Tibial artery (tissue), 4 donors: ENCODE data around the gene FAM171A1.

Experiments
- DNase-seq, 2 donors: peaks; one replicate each; pipeline ENCODE4 v3.0.0-alpha.2; 2019
- H3K27ac ChIP-seq, 2 donors: fragments of 200-600 bp; sonication (generic) in 1 of 2; 1 replicate in 1 of 2; 2 replicates in 1 of 2; pipeline ENCODE4 v1.5.1; 2018 to 2019; ENCODE audit warnings: mild to moderate bottlenecking in 1 of 2
- H3K27me3 ChIP-seq, 2 donors: fragments of 200-600 bp; sonication (generic) in 1 of 2; one replicate each; pipeline versions ENCODE4 v1.5.1 to v1.6.0; 2016 to 2019
- H3K36me3 ChIP-seq, 3 donors: fragments of 200-600 bp; sonication (generic) in 2 of 3; one replicate each; pipeline ENCODE4 v1.5.1; 2016 to 2019; ENCODE audit warnings: mild to moderate bottlenecking in 2 of 3
- H3K4me1 ChIP-seq, 4 donors: fragments of 200-600 bp; sonication (generic) in 2 of 4; 1 replicate in 3 of 4; 2 replicates in 1 of 4; pipeline ENCODE4 v1.5.1; 2016 to 2019
- H3K4me3 ChIP-seq, 2 donors: fragments of 200-600 bp; sonication (generic) in 1 of 2; 1 replicate in 1 of 2; 2 replicates in 1 of 2; pipeline ENCODE4 v1.5.1; 2018 to 2019; ENCODE audit warnings: mild to moderate bottlenecking in 2 of 2
- H3K9me3 ChIP-seq, 3 donors: fragments of 200-600 bp; sonication (generic) in 1 of 3; one replicate each; pipeline ENCODE4 v1.5.1; 2016 to 2019
- CTCF ChIP-seq, 2 experiments: fragments of 200-600 bp in 1 of 2; fragments of 450-650 bp in 1 of 2; IDR thresholded peaks; one replicate each; pipeline ENCODE4 v1.5.1; 2017 to 2019; ENCODE audit warnings: antibody characterized with exemption in 2 of 2, mild to moderate bottlenecking in 1 of 2, moderate library complexity in 1 of 2
- intact Hi-C: fragments of 100-400 bp; cut with DNase I; formaldehyde crosslinking; loops from one replicate; pipeline ENCODE4 v1.15.0; 2023; ENCODE audit warnings: low total_unique reads

The FAM171A1 gene

GRCh38 chr10:15320118-15320517, 51.0 kb downstream of the FAM171A1 start:
- Histone ChIP-seq H3K9me3 (no peaks in the 10 kb centered on the region), H3K36me3 (no peaks in the 10 kb centered on the region), H3K4me3 (no peak overlapping the region), H3K27me3 (no peaks in the 10 kb centered on the region), H3K4me1 (peaks cover 0 to 34% (median 11%) of the 10 kb centered on the region in 4 donors), H3K27ac (no peak overlapping the region)
- no peak for DNase-seq
- intact Hi-C loops: no loop called here
- no peak for TF ChIP-seq CTCF (IDR thresholded peaks at IDR 0.05)

- no peaks in the 10 kb centered on the region for H3K9me3 ChIP-seq
- DNase-seq: no peak
- H3K27me3 ChIP-seq: no peaks in the 10 kb centered on the region
- H3K4me3 ChIP-seq: no peak overlapping the region
- no peaks in the 10 kb centered on the region for H3K36me3 ChIP-seq
- H3K4me1 ChIP-seq: peaks cover 0 to 24% (median 12%) of the 10 kb centered on the region in 4 donors
- no peak for TF ChIP-seq CTCF (IDR thresholded peaks at IDR 0.05)
- no peak overlapping the region for H3K27ac ChIP-seq
- intact Hi-C loops: no loop called here
Measured at GRCh38 chr10:15316871-15317464, 54.1 kb downstream of the FAM171A1 start.

- TF ChIP-seq CTCF (IDR thresholded peaks at IDR 0.05): no peak
- DNase-seq: no peak
- H3K4me1 ChIP-seq: peaks cover 0 to 17% (median 6%) of the 10 kb centered on the region in 4 donors
- H3K27ac ChIP-seq: no peak overlapping the region
- H3K27me3 ChIP-seq: no peaks in the 10 kb centered on the region
- H3K4me3 ChIP-seq: no peak overlapping the region
- H3K36me3 ChIP-seq: no peaks in the 10 kb centered on the region
- intact Hi-C loops: no loop called here
- no peaks in the 10 kb centered on the region for H3K9me3 ChIP-seq
Measured at GRCh38 chr10:15316145-15316544, 54.9 kb downstream of the FAM171A1 start.

- no peak for DNase-seq
- peaks cover 0 to 11% (median 3%) of the 10 kb centered on the region in 4 donors for H3K4me1 ChIP-seq
- H3K27ac ChIP-seq: no peak overlapping the region
- intact Hi-C loops: no loop called here
- no peaks in the 10 kb centered on the region for H3K36me3 ChIP-seq
- H3K9me3 ChIP-seq: no peaks in the 10 kb centered on the region
- H3K27me3 ChIP-seq: no peaks in the 10 kb centered on the region
- H3K4me3 ChIP-seq: no peak overlapping the region
- TF ChIP-seq CTCF (IDR thresholded peaks at IDR 0.05): no peak
Measured at GRCh38 chr10:15315286-15315685, 55.8 kb downstream of the FAM171A1 start.

- peaks cover 0 to 11% (median 3%) of the 10 kb centered on the region in 4 donors for H3K4me1 ChIP-seq
- H3K4me3 ChIP-seq: no peak overlapping the region
- H3K36me3 ChIP-seq: no peaks in the 10 kb centered on the region
- H3K9me3 ChIP-seq: no peaks in the 10 kb centered on the region
- TF ChIP-seq CTCF (IDR thresholded peaks at IDR 0.05): no peak
- intact Hi-C loops: no loop called here
- H3K27ac ChIP-seq: no peak overlapping the region
- DNase-seq: no peak
- H3K27me3 ChIP-seq: no peaks in the 10 kb centered on the region
Measured at GRCh38 chr10:15314482-15315045, 56.5 kb downstream of the FAM171A1 start.
